Panc1 (cell line): Measurements from ENCODE around the gene ZNF236.

Source experiments
- POLR2AphosphoS5 ChIP-seq: IDR thresholded peaks from 2 replicates; pipeline ENCODE4 v1.6.1; 2012; ENCODE audit warnings: mild to moderate bottlenecking, low read depth, low read length, moderate library complexity
- SIN3A ChIP-seq: IDR thresholded peaks from 2 replicates; pipeline ENCODE4 v1.6.1; 2012; ENCODE audit warnings: low read depth, mild to moderate bottlenecking, low read length, moderate library complexity, borderline replicate concordance; ENCODE audit not compliant: insufficient read depth
- TCF7L2 ChIP-seq: IDR thresholded peaks from 2 replicates; pipeline ENCODE4 v1.6.1; 2011; ENCODE audit warnings: mild to moderate bottlenecking, low read depth, low read length, inconsistent platforms
- TF ChIP-seq, protein P1 (sequence below): fragments of 450-650 bp; IDR thresholded peaks from 2 replicates; pipeline ENCODE4 v1.5.1; 2017; ENCODE audit warnings: mild to moderate bottlenecking

DNA sequence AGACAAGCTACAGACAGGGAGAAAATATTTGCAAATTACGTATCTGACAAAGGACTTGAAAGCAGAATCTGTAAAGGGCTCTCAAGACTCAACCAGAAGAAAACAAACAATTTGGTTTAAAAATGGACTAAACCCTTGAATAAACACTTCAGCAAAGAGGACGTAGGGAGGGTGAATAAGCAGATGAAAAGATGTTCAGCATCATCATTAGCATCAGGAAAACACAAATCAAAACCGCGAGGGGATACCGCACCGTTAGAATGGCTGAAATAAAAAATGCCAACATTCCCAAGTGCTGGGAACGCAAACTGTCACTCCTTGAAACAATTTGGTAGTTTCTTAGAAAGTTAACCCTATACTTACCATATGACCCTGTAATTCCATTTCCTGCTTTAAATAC lies 173.5 kb downstream of the ZNF236 start:
- TF ChIP-seq, protein P1, sequence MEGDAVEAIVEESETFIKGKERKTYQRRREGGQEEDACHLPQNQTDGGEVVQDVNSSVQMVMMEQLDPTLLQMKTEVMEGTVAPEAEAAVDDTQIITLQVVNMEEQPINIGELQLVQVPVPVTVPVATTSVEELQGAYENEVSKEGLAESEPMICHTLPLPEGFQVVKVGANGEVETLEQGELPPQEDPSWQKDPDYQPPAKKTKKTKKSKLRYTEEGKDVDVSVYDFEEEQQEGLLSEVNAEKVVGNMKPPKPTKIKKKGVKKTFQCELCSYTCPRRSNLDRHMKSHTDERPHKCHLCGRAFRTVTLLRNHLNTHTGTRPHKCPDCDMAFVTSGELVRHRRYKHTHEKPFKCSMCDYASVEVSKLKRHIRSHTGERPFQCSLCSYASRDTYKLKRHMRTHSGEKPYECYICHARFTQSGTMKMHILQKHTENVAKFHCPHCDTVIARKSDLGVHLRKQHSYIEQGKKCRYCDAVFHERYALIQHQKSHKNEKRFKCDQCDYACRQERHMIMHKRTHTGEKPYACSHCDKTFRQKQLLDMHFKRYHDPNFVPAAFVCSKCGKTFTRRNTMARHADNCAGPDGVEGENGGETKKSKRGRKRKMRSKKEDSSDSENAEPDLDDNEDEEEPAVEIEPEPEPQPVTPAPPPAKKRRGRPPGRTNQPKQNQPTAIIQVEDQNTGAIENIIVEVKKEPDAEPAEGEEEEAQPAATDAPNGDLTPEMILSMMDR: no peak
- TF ChIP-seq POLR2AphosphoS5 (no peak), SIN3A (no peak), TCF7L2 (no peak)
